PC-9 (cell line): ENCODE measurements around the gene CCT6A.

Experiments used
- EZH2 ChIP-seq: fragments of 200-600 bp; sonication (generic); IDR thresholded peaks from 2 replicates; pipeline ENCODE4 v1.8.0; 2017; ENCODE audit warnings: antibody characterized with exemption, low read depth
- TF ChIP-seq, protein P1 (sequence below): fragments of 200-600 bp; sonication (generic); conservative IDR thresholded peaks from 2 replicates; pipeline ENCODE4 v1.6.1; 2017; ENCODE audit warnings: mixed run types, antibody characterized with exemption, mild to moderate bottlenecking, moderate library complexity

DNA sequence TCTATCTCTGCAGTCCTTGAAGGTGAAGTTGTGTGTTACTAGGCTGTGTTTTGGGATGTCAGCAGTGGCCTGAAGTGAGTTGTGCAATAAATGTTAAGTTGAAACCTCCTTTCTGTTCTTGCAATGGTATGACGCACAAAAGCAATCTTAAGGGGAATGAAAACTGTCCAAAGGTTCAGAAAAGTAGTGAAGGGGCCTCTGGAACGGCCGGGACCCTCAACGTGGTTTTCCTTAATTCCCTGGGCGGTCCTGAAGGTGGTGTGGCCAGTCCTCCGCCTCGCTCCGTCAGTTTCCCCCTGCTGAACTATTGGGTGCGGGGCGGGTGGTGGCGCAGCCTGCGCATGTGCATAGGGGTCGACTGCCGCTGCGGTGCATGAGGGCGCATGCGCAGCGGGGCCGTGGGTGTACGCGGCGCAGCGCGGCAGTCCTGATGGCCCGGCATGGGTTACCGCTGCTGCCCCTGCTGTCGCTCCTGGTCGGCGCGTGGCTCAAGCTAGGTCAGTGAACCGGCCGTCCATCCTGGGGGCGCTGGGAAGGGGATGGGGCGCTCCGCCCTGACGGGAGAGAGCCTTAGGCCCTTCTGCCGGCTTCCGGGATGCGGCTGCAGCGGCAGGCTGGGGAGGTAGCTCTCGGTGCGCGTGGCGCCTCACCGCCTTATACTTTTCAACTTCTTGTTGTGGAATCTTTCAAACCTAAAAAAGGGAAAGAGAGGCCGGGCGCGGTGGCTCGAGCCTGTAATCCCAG, 12.5 kb downstream of the CCT6A start, which contains the start of gene SUMF2:
- TF ChIP-seq, protein P1, sequence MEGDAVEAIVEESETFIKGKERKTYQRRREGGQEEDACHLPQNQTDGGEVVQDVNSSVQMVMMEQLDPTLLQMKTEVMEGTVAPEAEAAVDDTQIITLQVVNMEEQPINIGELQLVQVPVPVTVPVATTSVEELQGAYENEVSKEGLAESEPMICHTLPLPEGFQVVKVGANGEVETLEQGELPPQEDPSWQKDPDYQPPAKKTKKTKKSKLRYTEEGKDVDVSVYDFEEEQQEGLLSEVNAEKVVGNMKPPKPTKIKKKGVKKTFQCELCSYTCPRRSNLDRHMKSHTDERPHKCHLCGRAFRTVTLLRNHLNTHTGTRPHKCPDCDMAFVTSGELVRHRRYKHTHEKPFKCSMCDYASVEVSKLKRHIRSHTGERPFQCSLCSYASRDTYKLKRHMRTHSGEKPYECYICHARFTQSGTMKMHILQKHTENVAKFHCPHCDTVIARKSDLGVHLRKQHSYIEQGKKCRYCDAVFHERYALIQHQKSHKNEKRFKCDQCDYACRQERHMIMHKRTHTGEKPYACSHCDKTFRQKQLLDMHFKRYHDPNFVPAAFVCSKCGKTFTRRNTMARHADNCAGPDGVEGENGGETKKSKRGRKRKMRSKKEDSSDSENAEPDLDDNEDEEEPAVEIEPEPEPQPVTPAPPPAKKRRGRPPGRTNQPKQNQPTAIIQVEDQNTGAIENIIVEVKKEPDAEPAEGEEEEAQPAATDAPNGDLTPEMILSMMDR: peak; percentile 49; the same call in 1 of the 2 replicates
- TF ChIP-seq EZH2: no peak
